ENCODE results near the gene ASXL1.

GRCh38 chr20:32429745-32430360 lies 71.7 kb downstream of the ASXL1 start:
- TF ChIP-seq POLR2A (IDR thresholded peaks at IDR 0.05) = no peak
- no peak for TF ChIP-seq POLR2AphosphoS5 (IDR thresholded peaks at IDR 0.05)
- TF ChIP-seq, protein P1, sequence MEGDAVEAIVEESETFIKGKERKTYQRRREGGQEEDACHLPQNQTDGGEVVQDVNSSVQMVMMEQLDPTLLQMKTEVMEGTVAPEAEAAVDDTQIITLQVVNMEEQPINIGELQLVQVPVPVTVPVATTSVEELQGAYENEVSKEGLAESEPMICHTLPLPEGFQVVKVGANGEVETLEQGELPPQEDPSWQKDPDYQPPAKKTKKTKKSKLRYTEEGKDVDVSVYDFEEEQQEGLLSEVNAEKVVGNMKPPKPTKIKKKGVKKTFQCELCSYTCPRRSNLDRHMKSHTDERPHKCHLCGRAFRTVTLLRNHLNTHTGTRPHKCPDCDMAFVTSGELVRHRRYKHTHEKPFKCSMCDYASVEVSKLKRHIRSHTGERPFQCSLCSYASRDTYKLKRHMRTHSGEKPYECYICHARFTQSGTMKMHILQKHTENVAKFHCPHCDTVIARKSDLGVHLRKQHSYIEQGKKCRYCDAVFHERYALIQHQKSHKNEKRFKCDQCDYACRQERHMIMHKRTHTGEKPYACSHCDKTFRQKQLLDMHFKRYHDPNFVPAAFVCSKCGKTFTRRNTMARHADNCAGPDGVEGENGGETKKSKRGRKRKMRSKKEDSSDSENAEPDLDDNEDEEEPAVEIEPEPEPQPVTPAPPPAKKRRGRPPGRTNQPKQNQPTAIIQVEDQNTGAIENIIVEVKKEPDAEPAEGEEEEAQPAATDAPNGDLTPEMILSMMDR (IDR thresholded peaks at IDR 0.05) = no peak

Data from gastroesophageal sphincter (tissue), 3 donors.